ENCODE results near the gene FGF1.

FGF1 gene

GRCh38 chr5:142578161-142578830 is 107.6 kb downstream of the FGF1 start:
- DNase-seq: no peak

- no peak for DNase-seq
Observed at GRCh38 chr5:142576804-142577203, 109.1 kb downstream of the FGF1 start.

- DNase-seq: no peak
Observed at GRCh38 chr5:142576303-142576702, 109.6 kb downstream of the FGF1 start.

- DNase-seq: no peak
Observed at GRCh38 chr5:142572006-142572405, 113.9 kb downstream of the FGF1 start.

- DNase-seq: no peak
Observed at GRCh38 chr5:142571371-142571770, 114.5 kb downstream of the FGF1 start.

- no peak for DNase-seq
Observed at GRCh38 chr5:142569905-142570304, 116.0 kb downstream of the FGF1 start.

- DNase-seq: no peak
Observed at GRCh38 chr5:142568996-142569335, 116.9 kb downstream of the FGF1 start.

- peak; percentile 54 for DNase-seq
Observed at GRCh38 chr5:142568283-142568995, 117.5 kb downstream of the FGF1 start.

- DNase-seq: no peak
Observed at GRCh38 chr5:142561486-142562097, 124.3 kb downstream of the FGF1 start.

GRCh38 chr5:142561029-142561428 is 124.9 kb downstream of the FGF1 start:
- DNase-seq: no peak

- DNase-seq: no peak
Observed at GRCh38 chr5:142552107-142552506, 133.8 kb downstream of the FGF1 start.

- DNase-seq: peak; percentile 73
Observed at GRCh38 chr5:142551338-142552067, 134.4 kb downstream of the FGF1 start.

GRCh38 chr5:142550471-142550870 is 135.4 kb downstream of the FGF1 start:
- DNase-seq: no peak

GRCh38 chr5:142549834-142550233 is 136.1 kb downstream of the FGF1 start:
- no peak for DNase-seq

GRCh38 chr5:142548739-142549275 is 137.1 kb downstream of the FGF1 start:
- DNase-seq: peak; percentile 72

- DNase-seq: no peak
Observed at GRCh38 chr5:142547445-142548380, 138.2 kb downstream of the FGF1 start.

- DNase-seq: no peak
Observed at GRCh38 chr5:142545650-142546322, 140.1 kb downstream of the FGF1 start.

- no peak for DNase-seq
Observed at GRCh38 chr5:142544946-142545649, 140.8 kb downstream of the FGF1 start.

- DNase-seq: no peak
Observed at GRCh38 chr5:142544071-142544753, 141.7 kb downstream of the FGF1 start.

GRCh38 chr5:142542906-142543305 is 143.0 kb downstream of the FGF1 start:
- no peak for DNase-seq

Data from right kidney (tissue), 1 donor.